Placental pericyte (primary cell): ENCODE measurements around the gene RPS18. TPM values are rescaled to one million over a fixed set of nuclear protein-coding genes. Genes with fewer than 3 reads are reported as not detected.

Source experiments
- total RNA-seq: library from RNA; depleted of rRNA; stranded (reverse); fragments of >200 nt; gene quantifications from 2 replicates; pipeline ENCODE4 v1.2.3, GENCODE V29; 2012

The RPS18 gene
- 1,400 and 3,187 TPM in 2 replicates for total RNA-seq

DNA sequence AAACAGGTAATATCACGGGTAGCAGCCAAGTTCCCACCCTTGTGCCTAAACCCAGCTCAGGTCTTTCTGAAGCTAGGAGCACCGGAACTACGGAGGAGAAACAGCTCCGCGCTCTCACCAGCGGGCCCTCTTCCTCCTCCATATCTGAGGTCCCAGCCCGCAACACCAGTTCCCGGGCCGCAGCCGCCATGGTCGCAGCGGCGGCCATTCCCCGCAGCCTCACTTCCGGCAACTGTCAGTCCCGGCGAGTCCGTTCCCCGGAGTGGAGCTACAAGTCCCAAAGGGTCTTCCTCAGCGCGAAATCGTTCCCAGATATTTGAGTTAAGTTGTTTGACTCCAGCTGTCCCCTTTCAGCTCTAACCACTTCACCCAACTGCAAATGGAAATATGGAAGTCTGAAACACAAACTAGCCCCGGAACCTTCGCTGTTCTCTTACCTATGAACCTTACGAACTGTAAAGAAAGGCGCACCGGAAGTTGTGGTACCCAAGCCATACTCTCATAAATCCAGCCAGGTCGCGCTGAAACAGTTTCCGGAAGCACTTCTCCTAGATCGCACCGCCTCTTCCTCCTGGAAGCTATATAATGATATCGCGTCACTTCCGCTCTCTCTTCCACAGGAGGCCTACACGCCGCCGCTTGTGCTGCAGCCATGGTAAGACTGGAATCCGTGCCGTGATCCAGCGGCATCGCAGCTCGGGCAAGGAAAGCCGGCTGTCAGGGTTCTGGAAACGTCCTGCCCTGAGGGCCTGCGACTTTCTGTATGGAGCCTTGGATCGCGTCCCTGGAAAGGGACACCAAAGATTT is at the start of gene RPS18, which contains the start of gene VPS52:
RPS18 (plus strand) TSS at position 608 of the 807 bp plus-strand sequence; CDS start at position 653, 45 bp downstream.
VPS52 (minus strand) TSS at position 409 of the 807 bp plus-strand sequence; CDS start at position 208, 201 bp downstream.

GRCh38 chr6:33276864-33277662 is 5.2 kb downstream of the RPS18 start, which contains the start of gene B3GALT4:
Gene B3GALT4 (plus strand): TSS chr6:33277123. CDS start chr6:33277420, 297 bp downstream.

DNA sequence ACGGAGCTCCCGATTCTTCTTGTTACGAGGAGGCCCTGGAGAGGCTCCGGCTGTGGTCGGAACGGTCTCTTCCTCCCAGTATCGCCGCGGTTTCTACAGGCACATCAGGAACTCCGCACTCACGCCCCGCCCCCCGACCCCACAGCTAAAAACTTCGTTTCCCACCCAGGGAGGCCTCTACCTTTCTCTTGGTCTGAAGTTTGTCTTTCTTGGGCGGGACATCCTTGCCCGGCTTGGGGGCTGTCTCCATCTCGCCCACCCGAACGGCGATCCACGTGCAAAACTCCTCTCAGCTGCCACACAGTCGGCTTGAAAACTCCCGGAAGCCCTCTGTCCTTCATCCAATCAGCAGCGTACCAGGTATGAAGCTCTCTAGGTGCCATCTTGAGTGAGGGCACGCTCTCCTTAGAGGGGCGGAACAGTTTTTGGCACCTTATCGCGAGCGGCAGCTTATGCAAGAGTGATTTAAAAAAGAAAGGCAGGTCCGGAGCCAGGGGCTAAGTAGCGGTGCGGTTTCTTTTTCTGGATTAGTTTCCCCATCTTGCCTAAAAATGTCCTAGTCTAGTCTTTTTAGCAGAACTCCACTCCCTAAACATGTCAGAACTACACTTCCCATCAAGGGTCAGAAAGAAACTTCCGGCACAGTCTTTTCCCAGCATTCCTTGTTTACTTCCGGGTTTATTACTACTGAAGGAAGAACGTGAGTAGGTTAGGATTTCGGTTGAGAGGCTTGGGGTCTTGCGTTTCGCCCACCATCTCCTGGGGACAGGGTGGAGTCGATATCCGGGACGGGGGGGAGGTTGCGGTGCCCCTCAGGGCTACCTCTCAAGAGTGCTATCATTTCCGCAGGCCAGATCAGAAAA is 17.3 kb downstream of the RPS18 start, which contains the start of the genes PFDN6 and WDR46:
PFDN6 (plus strand) TSS at position 681 of the 863 bp plus-strand sequence. CDS start 256 bp downstream, outside the sequence.
WDR46 (minus strand) TSS at position 319 of the 863 bp plus-strand sequence; CDS start at position 250, 69 bp downstream.

DNA sequence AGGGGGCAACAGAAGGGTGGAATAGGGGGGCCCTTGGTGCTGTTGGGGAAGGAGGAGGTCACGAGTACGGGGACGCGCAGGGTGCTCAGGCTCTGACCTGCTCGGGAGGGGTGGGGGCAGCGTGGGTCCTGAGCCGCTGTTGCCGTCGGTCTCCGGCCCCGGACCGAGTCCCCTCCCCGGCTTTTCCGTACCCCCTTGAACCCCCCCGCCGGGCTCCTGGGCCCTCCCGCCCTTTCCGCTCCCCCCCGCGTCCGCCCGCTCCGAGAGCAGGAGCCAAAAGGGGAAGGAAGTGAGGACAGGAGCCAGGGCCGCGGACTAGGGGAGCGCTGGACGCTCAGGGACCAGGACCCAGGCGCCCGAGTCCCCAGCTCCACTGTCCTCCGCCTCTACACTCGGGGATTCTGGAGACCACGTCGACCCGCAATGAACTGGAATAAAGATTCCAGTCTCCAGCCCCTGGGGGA is 26.9 kb downstream of the RPS18 start, which contains the start of gene RGL2:
RGL2 (minus strand) TSS at position 170 of the 464 bp plus-strand sequence. CDS start 332 bp downstream, outside the sequence.

GRCh38 chr6:33313709-33314514 is 42.0 kb downstream of the RPS18 start, which contains the start of gene TAPBP:
Gene TAPBP (minus strand): TSS chr6:33314078. CDS start chr6:33314041, 37 bp downstream.

GRCh38 chr6:33317669-33318425 is 46.0 kb downstream of the RPS18 start, which contains the start of gene ZBTB22:
Gene ZBTB22 (minus strand): TSS chr6:33317744. CDS start chr6:33316916, 828 bp downstream.

Other genes starting within 250 kb of the RPS18 start
- 2.4 TPM in 1 of 2 replicates, not detected in the other for gene HLA-DPA1, start 198.4 kb upstream of the RPS18 start, total RNA-seq
- gene HLA-DPB1, start 196.1 kb upstream of the RPS18 start, total RNA-seq, result 4.9 TPM in 1 of 2 replicates, not detected in the other
- gene COL11A2, start 79.6 kb upstream of the RPS18 start, total RNA-seq, result 0.14 and 0.22 TPM in 2 replicates
- 23.5 and 24.5 TPM in 2 replicates for gene RXRB, start 71.4 kb upstream of the RPS18 start, total RNA-seq
- 157 and 224 TPM in 2 replicates for gene SLC39A7, start 71.2 kb upstream of the RPS18 start, total RNA-seq
- gene HSD17B8, start 67.4 kb upstream of the RPS18 start, total RNA-seq, result 1.0 and 1.5 TPM in 2 replicates
- 20.8 and 39.2 TPM in 2 replicates for gene RING1, start 63.6 kb upstream of the RPS18 start, total RNA-seq
- gene VPS52, start 199 bp upstream of the RPS18 start, total RNA-seq, result 39.0 and 43.2 TPM in 2 replicates
- gene B3GALT4, start 5.0 kb downstream of the RPS18 start, total RNA-seq, result 2.4 and 2.6 TPM in 2 replicates
- gene WDR46, start 17.2 kb downstream of the RPS18 start, total RNA-seq, result 76.8 and 93.1 TPM in 2 replicates
- gene PFDN6, start 17.5 kb downstream of the RPS18 start, total RNA-seq, result 22.8 and 29.9 TPM in 2 replicates
- 24.3 and 30.4 TPM in 2 replicates for gene RGL2, start 26.9 kb downstream of the RPS18 start, total RNA-seq
- gene TAPBP, start 42.0 kb downstream of the RPS18 start, total RNA-seq, result 134 and 176 TPM in 2 replicates
- gene ZBTB22, start 45.7 kb downstream of the RPS18 start, total RNA-seq, result 17.5 and 18.3 TPM in 2 replicates
- 49.4 and 66.5 TPM in 2 replicates for gene DAXX, start 50.9 kb downstream of the RPS18 start, total RNA-seq
- gene KIFC1, start 119.7 kb downstream of the RPS18 start, total RNA-seq, result 1.1 and 68.3 TPM in 2 replicates
- gene PHF1, start 138.9 kb downstream of the RPS18 start, total RNA-seq, result 31.1 and 35.2 TPM in 2 replicates
- gene CUTA, start 146.0 kb downstream of the RPS18 start, total RNA-seq, result 169 and 185 TPM in 2 replicates
- 6.7 and 7.0 TPM in 2 replicates for gene SYNGAP1, start 148.0 kb downstream of the RPS18 start, total RNA-seq
- gene ZBTB9, start 182.5 kb downstream of the RPS18 start, total RNA-seq, result 5.5 and 7.0 TPM in 2 replicates